ENCODE results near the gene HSD17B2.

The HSD17B2 gene

DNA sequence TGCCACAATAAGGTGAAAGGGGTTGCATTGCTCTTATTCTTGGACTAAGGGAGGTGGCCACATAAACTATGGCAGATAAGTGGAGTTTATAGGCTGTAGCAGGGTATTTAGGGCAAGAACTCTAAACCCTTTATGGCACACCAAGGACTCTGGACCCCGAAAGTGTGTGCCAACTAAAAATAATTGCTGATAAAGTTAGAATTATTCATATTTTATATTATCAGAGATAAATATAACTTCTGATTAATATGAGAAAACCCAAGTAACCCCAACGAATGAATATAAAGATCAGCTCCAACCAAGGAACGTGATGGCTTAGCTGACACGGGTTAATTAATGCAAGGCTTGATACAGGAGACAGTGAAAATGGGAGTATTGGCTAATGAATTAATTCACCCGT lies 15.0 kb upstream of the HSD17B2 start:
- DNase-seq: no peak

DNA sequence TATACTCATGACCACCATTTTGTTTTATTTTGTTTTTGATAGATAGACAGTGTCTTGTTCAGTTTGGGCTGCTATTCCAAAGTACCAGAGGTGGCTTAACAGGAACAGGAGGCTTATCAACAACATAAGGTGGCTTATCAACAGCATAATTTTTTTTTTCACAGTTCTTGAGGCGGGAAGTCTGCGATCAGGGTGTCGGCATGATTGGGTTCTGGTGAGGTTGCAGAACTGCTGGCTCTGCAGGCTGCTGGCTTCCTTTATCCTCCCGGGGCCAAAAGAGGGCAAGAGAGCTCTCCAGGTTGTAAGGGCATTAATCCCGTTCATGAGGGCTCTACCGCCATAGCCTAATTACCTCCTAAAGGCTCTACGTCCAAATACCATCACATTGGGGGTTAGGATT lies 11.8 kb upstream of the HSD17B2 start:
- DNase-seq: no peak

GRCh38 chr16:82024316-82024715 lies 10.7 kb upstream of the HSD17B2 start:
- DNase-seq: no peak

- DNase-seq: no peak
These were observed 10.2 kb upstream of the HSD17B2 start for GRCh38 chr16:82024883-82025282.

DNA sequence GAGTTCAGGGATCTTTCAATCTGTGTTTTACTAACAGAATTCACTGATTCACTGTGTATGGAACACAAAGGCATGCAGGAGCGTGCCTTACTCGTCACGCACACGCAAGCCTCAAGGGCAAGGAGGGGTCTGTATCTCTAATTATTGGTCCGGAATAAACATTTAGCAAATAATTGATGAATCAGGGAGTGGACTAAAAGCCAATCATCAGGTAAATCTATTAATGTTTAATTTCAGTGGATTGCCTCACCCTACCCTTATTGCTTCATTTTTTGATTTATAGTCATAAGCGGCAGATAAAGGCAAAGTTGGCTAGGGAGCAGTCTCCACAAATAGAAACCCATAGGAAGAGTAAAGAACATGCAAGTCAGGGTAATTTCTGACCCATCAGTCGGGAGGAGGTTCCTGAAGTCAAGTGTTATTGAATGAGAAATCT lies 7.4 kb upstream of the HSD17B2 start:
- DNase-seq: no peak

DNA sequence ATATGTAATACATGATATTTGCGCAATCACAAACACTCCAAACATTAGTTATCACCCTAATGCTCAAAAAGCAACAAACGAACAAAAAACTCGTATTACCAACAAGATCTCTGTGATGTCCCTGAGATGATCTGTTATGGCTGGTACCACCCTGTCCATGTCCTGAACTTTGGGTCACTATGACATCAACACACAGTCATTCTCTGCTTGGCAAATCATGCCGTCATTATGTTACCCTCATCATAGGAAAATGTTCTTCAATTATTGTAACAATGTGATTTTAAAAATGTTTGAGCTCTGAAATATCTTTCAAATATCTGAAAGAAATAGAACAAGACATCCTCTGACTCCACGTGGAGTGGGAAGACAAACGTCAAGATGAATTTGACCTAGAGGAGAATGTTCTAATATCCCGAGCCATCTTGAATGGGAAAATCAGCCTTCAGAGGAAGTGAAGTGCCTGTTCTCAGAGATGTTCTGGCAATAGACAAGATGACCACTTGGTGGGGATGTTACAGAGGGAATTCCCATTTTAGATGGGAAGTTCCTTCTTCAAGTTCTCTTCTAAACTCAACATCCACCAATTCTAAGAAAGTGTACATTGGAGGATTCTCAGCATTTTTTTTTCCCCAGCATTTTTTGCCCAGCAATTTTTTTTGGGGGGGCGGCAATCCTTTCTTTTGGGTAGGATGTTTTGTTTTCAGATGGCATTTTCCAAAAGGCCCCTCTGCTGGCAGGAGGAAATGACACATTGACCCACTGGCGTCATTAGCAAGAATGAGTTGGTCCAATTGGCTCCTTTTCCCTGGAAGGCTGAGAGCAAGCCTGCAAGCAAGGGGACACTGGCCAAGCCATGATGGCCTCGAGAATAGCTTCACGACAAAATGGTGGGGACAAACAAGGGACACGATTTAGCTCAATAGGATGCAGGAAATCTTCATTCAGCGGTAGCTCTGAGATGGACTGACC lies 3.7 kb upstream of the HSD17B2 start:
- DNase-seq: no peak

DNA sequence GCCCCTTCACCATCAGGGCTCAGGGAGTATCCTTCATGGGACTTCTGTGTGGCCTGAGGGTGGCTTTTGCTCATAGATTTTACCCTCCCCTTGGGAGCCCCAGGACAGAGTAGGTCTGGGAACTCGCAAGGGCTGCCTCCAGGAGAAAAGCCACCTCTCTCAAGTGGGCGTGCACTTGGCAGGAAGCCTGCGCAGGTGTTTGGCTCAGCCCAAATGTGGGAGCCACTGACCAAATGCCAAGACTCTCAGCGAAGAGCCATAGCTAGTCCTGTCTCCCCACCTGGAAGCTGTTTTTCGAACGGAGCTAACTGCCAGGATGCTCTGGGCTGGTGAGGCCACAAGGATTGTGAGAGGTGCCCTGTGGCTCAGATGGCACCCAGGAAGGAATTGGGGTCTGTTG lies 2.0 kb upstream of the HSD17B2 start:
- DNase-seq: no peak

GRCh38 chr16:82033683-82034300 lies 1.3 kb upstream of the HSD17B2 start:
- DNase-seq: no peak

DNA sequence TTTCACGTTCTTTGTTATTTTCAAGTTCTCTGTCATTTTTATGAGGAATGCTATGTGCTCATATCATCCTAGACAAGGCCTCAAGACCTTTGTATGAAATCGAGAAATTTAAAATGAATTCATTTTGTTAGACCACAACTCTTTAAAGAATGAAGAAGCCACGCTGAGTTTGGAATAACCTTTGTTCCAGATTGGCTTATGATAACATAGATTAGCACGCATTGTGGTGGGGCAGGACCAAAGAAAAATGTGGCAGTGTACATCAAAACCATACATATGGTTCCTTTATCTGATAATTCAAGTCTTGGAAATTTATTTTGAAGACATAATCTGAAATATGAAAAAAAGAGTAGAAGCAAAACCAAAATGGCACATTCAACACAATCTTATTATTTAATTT lies 2.2 kb downstream of the HSD17B2 start:
- DNase-seq: no peak

DNA sequence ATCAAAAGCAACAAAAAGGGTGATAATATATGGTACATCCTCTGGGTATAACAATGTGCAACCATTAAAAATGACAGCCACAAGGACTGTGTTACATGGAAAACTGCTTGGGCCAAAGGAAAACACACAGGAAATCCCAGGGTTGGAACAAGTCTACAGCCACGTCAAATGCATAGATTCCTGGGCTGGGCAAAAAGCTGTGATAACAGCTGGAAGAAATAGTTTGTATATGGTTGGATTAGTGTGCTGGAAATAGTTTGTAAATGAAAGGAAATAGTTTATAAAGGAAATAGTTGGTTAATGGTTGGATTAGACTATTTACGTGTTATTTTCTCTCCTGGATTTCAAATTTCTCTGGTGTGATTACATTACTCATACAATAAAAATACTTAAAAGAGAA lies 2.6 kb downstream of the HSD17B2 start:
- no peak for DNase-seq

- DNase-seq: no peak
These were observed 5.2 kb downstream of the HSD17B2 start for GRCh38 chr16:82040296-82040695.

DNA sequence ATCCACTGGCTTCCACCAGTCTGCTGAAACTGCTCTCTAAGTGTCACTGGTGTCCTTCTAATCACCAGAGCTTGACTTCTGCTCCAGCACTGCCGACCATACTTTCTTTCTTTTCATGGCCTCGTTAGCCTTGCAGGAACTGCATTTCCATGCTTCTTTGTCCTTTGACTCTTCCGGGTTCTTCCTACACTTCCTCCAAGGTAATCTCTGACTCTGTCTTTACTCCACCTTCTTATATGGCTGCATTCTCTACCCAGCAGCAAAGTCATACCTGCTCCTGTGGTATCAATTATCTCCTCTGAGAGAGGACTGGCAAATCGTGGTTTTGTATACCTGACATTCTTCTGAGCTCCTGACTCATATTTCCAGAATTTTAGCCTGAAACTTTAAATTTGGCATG lies 6.5 kb downstream of the HSD17B2 start:
- no peak for DNase-seq

DNA sequence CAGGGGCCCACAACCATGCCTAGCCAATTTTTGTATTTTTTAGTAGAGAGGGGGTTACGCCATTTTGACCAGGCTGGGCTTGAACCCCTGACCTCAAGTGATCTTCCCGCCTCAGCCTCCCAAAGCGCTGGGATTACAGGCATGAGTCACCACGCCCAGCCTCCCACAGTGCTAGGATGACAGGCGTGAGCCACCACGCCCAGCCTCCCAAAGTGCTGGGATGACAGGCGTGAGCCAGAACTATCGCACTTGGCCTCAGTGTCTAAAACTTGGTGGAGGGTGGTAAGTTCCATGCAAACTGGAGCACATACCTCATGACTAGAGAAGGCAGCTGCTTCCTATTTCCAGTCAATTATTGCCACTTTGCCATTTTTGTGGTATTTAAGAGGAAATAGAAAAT lies 7.1 kb downstream of the HSD17B2 start:
- no peak for DNase-seq

DNA sequence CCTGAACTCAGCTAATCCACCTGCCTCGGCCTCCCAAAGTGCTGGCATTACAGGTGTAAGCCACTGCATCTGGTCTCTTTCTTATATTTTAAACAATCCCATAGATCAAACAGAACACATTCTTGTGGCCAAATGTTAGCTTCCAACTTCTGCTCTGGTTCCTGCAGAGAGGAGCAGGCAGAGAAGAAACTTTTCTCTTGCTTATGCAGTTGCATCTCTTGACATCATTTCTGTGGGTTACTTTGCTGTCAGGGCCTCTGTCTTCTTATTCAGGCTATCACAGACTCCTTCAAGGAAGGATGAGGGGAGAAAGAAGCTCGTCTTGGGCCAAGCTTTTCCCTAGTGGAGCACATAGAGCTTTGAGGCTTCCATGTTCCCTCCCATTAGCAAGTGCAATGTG lies 7.8 kb downstream of the HSD17B2 start:
- no peak for DNase-seq

GRCh38 chr16:82043680-82044584 lies 8.9 kb downstream of the HSD17B2 start:
- no peak for DNase-seq

DNA sequence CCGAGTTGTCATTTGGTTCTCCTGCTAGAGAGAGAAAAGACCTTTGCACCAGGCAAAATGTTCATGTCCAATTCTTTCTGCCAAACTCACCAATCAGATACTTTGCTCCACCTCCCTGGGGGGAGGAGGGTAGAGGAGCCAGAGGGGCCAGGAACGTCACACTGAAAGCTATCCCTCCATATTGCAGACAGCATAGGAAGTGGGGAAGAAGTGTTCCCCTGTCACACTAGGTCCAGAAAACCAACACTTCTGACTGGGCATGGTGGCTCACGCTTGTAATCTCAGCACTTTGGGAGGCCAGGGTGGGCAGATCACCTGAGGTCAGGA lies 9.5 kb downstream of the HSD17B2 start:
- no peak for DNase-seq

GRCh38 chr16:82045465-82045864 lies 10.4 kb downstream of the HSD17B2 start:
- DNase-seq: no peak

DNA sequence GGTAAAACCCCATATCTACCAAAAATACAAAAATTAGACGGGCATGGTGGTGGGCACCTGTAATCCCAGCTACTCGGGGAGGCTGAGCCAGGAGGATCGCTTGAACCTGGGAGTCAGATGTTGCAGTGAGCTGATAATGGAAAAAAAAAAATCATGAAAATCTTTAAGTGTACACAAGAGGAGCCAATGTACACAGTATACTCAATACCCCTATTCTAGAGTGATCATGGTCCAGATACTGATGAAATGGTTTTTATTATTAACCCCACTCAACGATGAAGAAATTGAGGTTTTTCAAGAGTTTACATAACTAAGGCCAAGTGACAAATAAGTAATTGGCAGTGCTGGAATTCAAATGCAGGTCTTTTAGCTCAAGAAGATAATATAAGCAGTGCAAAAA lies 11.5 kb downstream of the HSD17B2 start:
- no peak for DNase-seq

DNA sequence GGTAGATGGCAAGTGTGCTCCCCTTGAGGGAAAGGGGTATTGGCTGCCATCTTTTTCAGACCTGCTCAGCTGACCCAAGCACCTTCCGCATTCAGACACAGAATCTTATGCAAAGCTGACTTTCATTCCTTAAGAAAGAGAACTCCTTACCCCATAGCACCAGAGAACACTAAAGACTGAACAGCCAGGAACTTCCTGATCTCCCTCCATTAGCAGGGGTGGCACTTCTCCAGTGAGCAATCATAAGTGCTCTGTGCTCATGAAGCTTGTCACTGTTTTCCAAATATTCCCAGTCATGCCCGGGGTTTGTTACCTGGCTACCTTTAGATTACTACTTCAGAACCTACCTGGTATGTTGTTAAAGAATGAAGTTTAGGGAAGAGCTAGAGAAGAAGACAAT lies 11.9 kb downstream of the HSD17B2 start:
- no peak for DNase-seq

GRCh38 chr16:82047374-82047773 lies 12.3 kb downstream of the HSD17B2 start:
- DNase-seq: no peak

- DNase-seq: no peak
These were observed 12.7 kb downstream of the HSD17B2 start for GRCh38 chr16:82047787-82048186.

DNA sequence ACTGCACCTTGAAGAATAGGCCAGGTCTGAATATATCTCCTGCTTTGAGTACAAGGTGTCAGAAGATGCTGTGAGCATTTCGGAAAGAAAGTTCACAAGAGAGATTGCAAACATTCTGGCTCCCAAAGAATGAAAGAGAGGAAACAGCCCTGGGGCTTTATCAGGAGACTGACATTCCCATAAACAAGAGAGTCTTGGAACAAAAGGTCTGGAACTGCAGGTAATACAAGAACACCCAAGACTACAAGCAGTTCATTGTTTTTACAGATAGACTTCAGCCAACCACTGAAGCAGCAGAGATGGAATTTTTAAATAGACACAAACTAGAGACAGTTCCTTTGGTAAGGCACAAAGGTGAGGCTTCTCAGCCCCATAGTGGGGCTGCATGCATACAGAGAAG lies 14.4 kb downstream of the HSD17B2 start:
- DNase-seq: no peak

DNA sequence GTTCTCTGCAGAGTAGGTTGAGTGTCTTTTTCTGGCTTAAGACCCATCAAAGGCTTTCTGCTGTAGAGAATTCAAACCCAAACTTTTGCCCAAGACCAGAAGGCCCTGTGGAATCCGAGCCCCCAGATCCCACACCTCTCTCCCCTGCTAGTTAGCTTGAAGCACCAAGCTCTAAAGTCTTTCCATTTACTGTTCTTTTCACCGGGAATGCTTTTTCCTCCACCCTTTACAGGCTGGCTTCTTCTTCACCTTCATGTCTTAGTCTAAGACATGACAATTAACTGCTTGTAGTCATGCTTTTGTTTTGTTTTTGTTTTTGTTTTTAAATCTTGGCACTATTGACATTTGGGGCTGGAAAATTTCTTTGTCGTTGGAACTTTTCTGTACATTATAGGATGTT lies 15.5 kb downstream of the HSD17B2 start:
- no peak for DNase-seq
